Esophagus (tissue), 2 donors: Measurements from ENCODE around the gene FGF16. TPM values are rescaled to one million over a fixed set of nuclear protein-coding genes. Genes with fewer than 3 reads are reported as not detected.
"Not testable (repeated sequence)": the region's sequence is repeated elsewhere in the genome, so short reads cannot be mapped to it uniquely, and the experiment has no call there.

Experiments
- H3K27ac ChIP-seq, 2 donors: one replicate each; pipeline ENCODE4 v1.5.1; 2013; ENCODE audit warnings: low read depth in 2 of 2, mild to moderate bottlenecking in 2 of 2, inconsistent platforms in 1 of 2, low read length in 1 of 2, moderate library complexity in 1 of 2
- H3K27me3 ChIP-seq, 2 donors: one replicate each; pipeline ENCODE4 v1.6.1; 2013; ENCODE audit warnings: low read length in 2 of 2, control low read depth in 1 of 2, mild to moderate bottlenecking in 1 of 2; ENCODE audit not compliant: insufficient read depth in 2 of 2, control insufficient read depth in 1 of 2
- H3K36me3 ChIP-seq, 2 donors: one replicate each; pipeline ENCODE4 v1.6.1; 2013; ENCODE audit warnings: low read length in 1 of 2; ENCODE audit not compliant: control insufficient read depth in 2 of 2, insufficient read depth in 2 of 2
- H3K4me1 ChIP-seq, 2 donors: one replicate each; pipeline ENCODE4 v1.6.1; 2013; ENCODE audit warnings: low read length in 1 of 2; ENCODE audit not compliant: control insufficient read depth in 2 of 2, insufficient read depth in 2 of 2
- H3K4me3 ChIP-seq, 2 donors: one replicate each; pipeline ENCODE4 v1.5.1; 2013; ENCODE audit warnings: low read length in 2 of 2, mild to moderate bottlenecking in 2 of 2, low read depth in 1 of 2, moderate library complexity in 1 of 2
- H3K9me3 ChIP-seq, 2 donors: one replicate each; pipeline ENCODE4 v1.6.1; 2013; ENCODE audit warnings: mild to moderate bottlenecking in 2 of 2, low read depth in 1 of 2, low read length in 1 of 2, moderate library complexity in 1 of 2; ENCODE audit not compliant: control insufficient read depth in 2 of 2, insufficient read depth in 1 of 2
- WGBS, 2 donors: extraction: QIAGEN DNeasy Blood & Tissue Kit; methylation state at CpG; one replicate each; pipeline ENCODE4 v1.1.7; 2013; 5-methylcytosine and 5-hydroxymethylcytosine counted together
- polyA plus RNA-seq, 2 donors: library from polyadenylated mRNA; stranded (reverse); fragments of 200-250 nt; gene quantifications; one replicate each; pipeline ENCODE4 v1.2.3, GENCODE V29; 2013
- donor health status: healthy with polysubstance abuse.
- donor health status: Bipolar disorder and iron deficiency.

The FGF16 gene
- polyA plus RNA-seq, 2 donors: not detected

- 73 to 85% methylated on average over 5 of the region's 5 CpGs for WGBS, 2 donors
- H3K4me3 ChIP-seq: no peak overlapping the region
- H3K4me1 ChIP-seq: no peaks in the 10 kb centered on the region
- peaks cover 0 to 3% of the 10 kb centered on the region in 2 donors for H3K27me3 ChIP-seq
- H3K27ac ChIP-seq: no peak overlapping the region
- no peaks in the 10 kb centered on the region for H3K9me3 ChIP-seq
- H3K36me3 ChIP-seq: no peaks in the 10 kb centered on the region
These were observed 36.9 kb downstream of the FGF16 start for GRCh38 chrX:77484045-77484444.

DNA sequence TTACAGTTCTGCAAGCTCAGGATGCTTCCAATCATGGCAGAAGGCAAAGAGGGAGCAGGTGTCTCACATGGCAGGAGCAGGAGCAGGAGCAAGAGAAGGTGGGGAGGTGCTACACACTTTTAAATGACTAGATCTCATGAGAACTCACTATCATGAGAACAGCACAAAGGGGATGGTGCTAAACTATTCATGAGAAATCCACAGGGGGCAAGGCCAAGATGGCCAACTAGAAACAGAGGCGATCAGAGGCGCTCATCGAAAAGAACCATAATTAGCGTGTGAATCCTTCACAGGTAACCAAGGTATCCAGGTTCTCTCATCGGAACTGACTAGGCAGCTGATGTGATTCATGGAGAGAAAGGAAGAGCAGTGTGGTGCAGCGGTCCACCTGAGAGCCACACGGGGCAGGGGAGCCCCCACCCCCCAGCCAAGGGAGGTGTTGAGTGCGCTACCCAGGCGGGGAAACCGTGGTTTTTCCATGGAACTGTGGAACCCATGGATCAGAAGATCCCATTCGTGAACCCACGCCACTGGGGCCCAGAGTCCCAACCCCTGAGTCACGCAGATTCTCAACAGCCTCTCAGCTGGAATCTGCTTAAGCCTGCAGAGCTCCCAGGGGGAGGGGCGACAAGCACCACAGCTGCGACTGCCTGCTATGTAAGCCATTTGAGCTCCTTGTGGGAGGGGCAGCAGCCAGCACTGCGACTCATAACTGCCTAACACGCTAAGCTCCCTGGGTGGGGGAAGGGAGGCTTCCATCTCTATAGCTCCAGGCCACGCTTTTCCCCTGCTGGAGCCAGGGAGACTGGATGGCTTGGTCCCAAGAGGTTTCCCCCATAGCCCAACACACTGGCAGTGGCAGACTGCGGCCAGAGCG lies 46.7 kb downstream of the FGF16 start:
- Histone ChIP-seq H3K36me3 (no peaks in the 10 kb centered on the region), H3K9me3 (no peaks in the 10 kb centered on the region), H3K4me1 (no peaks in the 10 kb centered on the region), H3K27me3 (peaks cover 0 to 6% of the 10 kb centered on the region in 2 donors), H3K4me3 (no peak overlapping the region), H3K27ac (no peak overlapping the region)
- 59 to 69% methylated on average over 20 of the region's 20 CpGs for WGBS, 2 donors

DNA sequence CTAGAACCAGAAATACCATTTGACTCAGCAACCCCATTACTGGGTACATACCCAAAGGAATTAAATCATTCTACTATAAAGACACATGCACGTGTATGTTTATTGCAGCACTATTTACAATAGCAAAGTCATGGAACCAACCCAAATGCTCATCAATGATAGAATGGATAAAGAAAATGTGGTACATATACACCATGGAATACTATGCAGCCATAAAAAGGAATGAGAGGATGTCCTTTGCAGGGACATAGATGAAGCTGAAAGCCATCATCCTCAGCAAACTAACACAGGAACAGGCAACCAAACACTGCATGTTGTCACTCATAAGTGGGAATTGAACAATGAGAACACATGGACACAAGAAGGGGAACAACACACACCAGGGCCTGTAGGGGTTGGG lies 53.0 kb downstream of the FGF16 start:
- H3K27ac ChIP-seq, H3K36me3 ChIP-seq: not testable (repeated sequence)
- 74 to 86% methylated on average over 1 of the region's 1 CpG for WGBS, 2 donors

GRCh38 chrX:77502951-77503525 lies 55.8 kb downstream of the FGF16 start:
- no peaks in the 10 kb centered on the region for H3K36me3 ChIP-seq
- 17 to 19% methylated on average over 2 of the region's 2 CpGs for WGBS, 2 donors
- H3K27ac ChIP-seq: no peak overlapping the region
- H3K4me1 ChIP-seq: no peaks in the 10 kb centered on the region
- H3K4me3 ChIP-seq: no peak overlapping the region
- H3K27me3 ChIP-seq: no peaks in the 10 kb centered on the region
- H3K9me3 ChIP-seq: no peaks in the 10 kb centered on the region

More for the DNA sequence above, 53.0 kb downstream of the FGF16 start:
- H3K27me3 ChIP-seq, H3K4me1 ChIP-seq, H3K9me3 ChIP-seq, H3K4me3 ChIP-seq: not testable (repeated sequence)

DNA sequence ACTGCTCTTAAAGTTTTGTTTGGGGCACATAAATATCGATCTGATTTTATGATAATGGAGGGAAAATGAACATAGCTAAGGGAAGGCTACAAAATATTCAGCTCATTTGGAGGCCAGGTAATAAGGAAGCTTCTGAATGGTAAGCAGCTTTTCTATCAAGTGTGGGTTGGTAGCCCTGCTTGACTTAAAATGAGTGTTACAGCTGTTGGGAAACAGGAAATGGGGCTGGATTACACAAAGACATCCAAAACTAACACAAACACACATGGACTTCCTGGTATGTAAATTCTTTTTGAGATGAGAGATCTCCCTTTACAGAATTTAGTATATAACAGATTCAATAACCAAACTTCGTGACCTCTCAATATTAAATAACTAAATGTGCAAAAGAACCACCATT lies 58.0 kb downstream of the FGF16 start:
- no peaks in the 10 kb centered on the region for H3K27me3 ChIP-seq
- H3K9me3 ChIP-seq: no peaks in the 10 kb centered on the region
- 82% methylated on average over 2 of the region's 2 CpGs for WGBS, 2 donors
- no peak overlapping the region for H3K4me3 ChIP-seq
- H3K27ac ChIP-seq: no peak overlapping the region
- no peaks in the 10 kb centered on the region for H3K4me1 ChIP-seq
- H3K36me3 ChIP-seq: no peaks in the 10 kb centered on the region
